Lung microvascular endothelial cell (primary cell): ENCODE data around the gene DNMT3B. TPM values are rescaled to one million over a fixed set of nuclear protein-coding genes. Genes with fewer than 3 reads are reported as not detected.

Experiments used
- DNase-seq, 2 donors: peaks; one replicate each; pipeline versions ENCODE4 v3.0.0 to v3.0.0-alpha.2; 2010; ENCODE audit warnings: low read depth in 2 of 2
- total RNA-seq: library from RNA; depleted of rRNA; stranded (reverse); fragments of >200 nt; gene quantifications from 2 replicates; pipeline ENCODE4 v1.2.1, GENCODE V29; 2014

Gene DNMT3B
- total RNA-seq, 1 donor from 2014 or later: 0.60 TPM

GRCh38 chr20:32855387-32855786 lies 93.2 kb downstream of the DNMT3B start:
- DNase-seq: no peak

- DNase-seq: no peak
These were observed 96.0 kb downstream of the DNMT3B start for GRCh38 chr20:32858189-32858588.

Other genes starting within 250 kb of the DNMT3B start
- 8.5 and 9.9 TPM in 2 replicates for gene NOL4L, start 177.1 kb upstream of the DNMT3B start, total RNA-seq
- gene C20orf203, start 88.4 kb upstream of the DNMT3B start, total RNA-seq: not detected in 2 replicates
- 21.0 and 27.5 TPM in 2 replicates for gene COMMD7, start 18.9 kb upstream of the DNMT3B start, total RNA-seq
- 64.1 and 74.4 TPM in 2 replicates for gene MAPRE1, start 57.6 kb downstream of the DNMT3B start, total RNA-seq
- gene EFCAB8, start 96.5 kb downstream of the DNMT3B start, total RNA-seq: under 0.01 TPM in 2 replicates
- gene SUN5, start 242.0 kb downstream of the DNMT3B start, total RNA-seq: not detected in 2 replicates
- gene BPIFB2, start 245.3 kb downstream of the DNMT3B start, total RNA-seq: not detected in 2 replicates